GM23338 (cell line): ENCODE data around the gene CALY. TPM values are rescaled to one million over a fixed set of nuclear protein-coding genes. Genes with fewer than 3 reads are reported as not detected.

Experiments
- ATAC-seq: fragments of 200-7000 bp; cut with Tn5 transposase; 3 replicates; pipeline ENCODE4 v1.9.1; 2020
- DNase-seq: peaks from one replicate; pipeline ENCODE4 v3.0.0-alpha.2; 2015; ENCODE audit warnings: low spot score
- H2AFZ ChIP-seq: fragments of 200-600 bp; sonication (generic); 2 replicates; pipeline ENCODE4 v1.8.0; 2016; ENCODE audit warnings: antibody characterized with exemption, mild to moderate bottlenecking, moderate library complexity
- H3F3A ChIP-seq: fragments of 200-600 bp; sonication (generic); replicated peaks from 2 replicates; pipeline ENCODE4 v1.8.0; 2017; ENCODE audit warnings: antibody characterized with exemption, mixed run types, low read depth
- H3K27ac ChIP-seq: fragments of 200-600 bp; sonication (generic); 2 replicates; pipeline ENCODE4 v1.6.1; 2016; ENCODE audit warnings: low read depth
- H3K27me3 ChIP-seq: fragments of 200-600 bp; sonication (generic); 2 replicates; pipeline ENCODE4 v1.8.0; 2016; ENCODE audit warnings: mild to moderate bottlenecking, mixed run types, moderate library complexity; ENCODE audit not compliant: insufficient read depth
- H3K36me3 ChIP-seq: fragments of 200-600 bp; sonication (generic); 2 replicates; pipeline ENCODE4 v1.8.0; 2016; ENCODE audit warnings: mild to moderate bottlenecking; ENCODE audit not compliant: insufficient read depth
- H3K4me1 ChIP-seq: fragments of 200-600 bp; sonication (generic); 2 replicates; pipeline ENCODE4 v1.8.0; 2016; ENCODE audit warnings: mild to moderate bottlenecking, moderate library complexity; ENCODE audit not compliant: insufficient read depth
- H3K4me2 ChIP-seq: fragments of 200-600 bp; sonication (generic); 2 replicates; pipeline ENCODE4 v1.7.1; 2017; ENCODE audit warnings: mixed run types
- H3K4me3 ChIP-seq: fragments of 200-600 bp; sonication (generic); 2 replicates; pipeline ENCODE4 v1.6.1; 2016; ENCODE audit warnings: mixed run types
- H3K79me2 ChIP-seq: fragments of 200-600 bp; sonication (generic); replicated peaks from 2 replicates; pipeline ENCODE4 v1.8.0; 2017; ENCODE audit warnings: mild to moderate bottlenecking; ENCODE audit not compliant: insufficient read depth
- H3K9me2 ChIP-seq: fragments of 200-600 bp; sonication (generic); 2 replicates; pipeline ENCODE4 v1.8.0; 2017; ENCODE audit not compliant: insufficient read depth
- H4K20me1 ChIP-seq: fragments of 200-600 bp; sonication (generic); replicated peaks from 2 replicates; pipeline ENCODE4 v1.8.0; 2017; ENCODE audit warnings: mild to moderate bottlenecking; ENCODE audit not compliant: insufficient read depth
- H3K27ac Mint-ChIP-seq: 2 replicates; pipeline ENCODE4 v1.8.0; 2020; ENCODE audit warnings: inconsistent platforms, mild to moderate bottlenecking, moderate library complexity, mixed read lengths
- H3K27me3 Mint-ChIP-seq: 3 replicates; pipeline ENCODE4 v1.8.0; 2022; ENCODE audit warnings: low read depth, mild to moderate bottlenecking, moderate library complexity, mixed read lengths, inconsistent platforms; ENCODE audit not compliant: insufficient read depth, poor library complexity
- H3K36me3 Mint-ChIP-seq: 3 replicates; pipeline ENCODE4 v1.8.0; 2021; ENCODE audit warnings: low read depth, mild to moderate bottlenecking, inconsistent platforms, moderate library complexity, mixed read lengths
- H3K4me1 Mint-ChIP-seq: 3 replicates; pipeline ENCODE4 v1.8.0; 2020; ENCODE audit warnings: mild to moderate bottlenecking, inconsistent platforms, mixed read lengths
- H3K4me3 Mint-ChIP-seq: 3 replicates; pipeline ENCODE4 v1.8.0; 2021; ENCODE audit warnings: moderate library complexity, mild to moderate bottlenecking, inconsistent platforms, mixed read lengths
- H3K9me3 Mint-ChIP-seq: 3 replicates; pipeline ENCODE4 v1.8.0; 2020; ENCODE audit warnings: moderate library complexity, mild to moderate bottlenecking, inconsistent platforms, mixed read lengths
- ETS1 ChIP-seq: IDR thresholded peaks from 2 replicates; pipeline ENCODE4 v1.6.1; 2016; ENCODE audit warnings: antibody characterized with exemption
- EZH2 ChIP-seq: fragments of 200-600 bp; sonication (generic); IDR thresholded peaks from one replicate; pipeline ENCODE4 v1.8.0; 2017; ENCODE audit warnings: antibody characterized with exemption, mild to moderate bottlenecking, low read depth; ENCODE audit not compliant: unreplicated experiment
- EZH2phosphoT487 ChIP-seq: fragments of 200-600 bp; sonication (generic); IDR thresholded peaks from one replicate; pipeline ENCODE4 v1.8.1; 2018; ENCODE audit warnings: antibody characterized with exemption; ENCODE audit not compliant: unreplicated experiment
- JUNB ChIP-seq: IDR thresholded peaks from one replicate; pipeline ENCODE4 v1.6.1; 2016; ENCODE audit warnings: antibody characterized with exemption; ENCODE audit not compliant: unreplicated experiment
- NANOG ChIP-seq: IDR thresholded peaks from 2 replicates; pipeline ENCODE4 v1.6.1; 2016; ENCODE audit warnings: antibody characterized with exemption, borderline replicate concordance
- POLR2AphosphoS5 ChIP-seq: IDR thresholded peaks from 2 replicates; pipeline ENCODE4 v1.6.1; 2016; ENCODE audit warnings: antibody characterized with exemption, low read depth
- REST ChIP-seq: IDR thresholded peaks from one replicate; pipeline ENCODE4 v1.6.1; 2018; ENCODE audit warnings: antibody characterized with exemption; ENCODE audit not compliant: unreplicated experiment
- STAT1 ChIP-seq: IDR thresholded peaks from one replicate; pipeline ENCODE4 v1.6.1; 2016; ENCODE audit warnings: antibody characterized with exemption; ENCODE audit not compliant: unreplicated experiment
- ZNF114 ChIP-seq: fragments of 250-450 bp; sonication (Bioruptor Pico); IDR thresholded peaks from 2 replicates; pipeline ENCODE4 v1.5.0; 2020; ENCODE audit warnings: mild to moderate bottlenecking, moderate library complexity
- ZNF331 ChIP-seq: fragments of 250-450 bp; sonication (Bioruptor Pico); IDR thresholded peaks from 2 replicates; pipeline ENCODE4 v1.5.0; 2020; ENCODE audit warnings: low read depth, mild to moderate bottlenecking, moderate library complexity
- polyA plus RNA-seq: library from polyadenylated mRNA; unstranded; fragments of >200 nt; fragmentation: Nextera tagmentation; extraction: Ambion mirVana; gene quantifications from 2 replicates; pipeline ENCODE4 v1.2.1, GENCODE V29; 2016
- total RNA-seq: library from RNA; depleted of rRNA; stranded (reverse); fragments of >200 nt; shearing (Covaris generic); gene quantifications from 2 replicates; pipeline ENCODE4 v1.2.3, GENCODE V29; 2014

CALY gene
- total and polyA plus RNA-seq, 2 experiments from 2014 or later = 1.0 to 8.0 TPM

GRCh38 chr10:133364645-133365431, 28.1 kb upstream of the CALY start:
- ATAC-seq = no peak
- no peak overlapping the region for H3K4me3 Mint-ChIP-seq
- DNase-seq = no peak
- no peak overlapping the region for H2AFZ ChIP-seq
- no peaks in the 10 kb centered on the region for H3K4me1 ChIP-seq
- H3K27me3 Mint-ChIP-seq = peaks cover 6% of the 10 kb centered on the region
- H3F3A ChIP-seq = no peaks in the 10 kb centered on the region; the same call in 1 of the 2 replicates
- peaks cover 4% of the 10 kb centered on the region; the same call in 1 of the 2 replicates for H4K20me1 ChIP-seq
- TF ChIP-seq REST = no peak
- no peak for TF ChIP-seq ETS1
- no peak for TF ChIP-seq EZH2phosphoT487
- TF ChIP-seq POLR2AphosphoS5 = no peak
- TF ChIP-seq ZNF331 (CRISPR knock-in tag) = no peak
- TF ChIP-seq ZNF114 (CRISPR knock-in tag) = no peak
- TF ChIP-seq STAT1 = no peak
- no peak for TF ChIP-seq NANOG
- TF ChIP-seq EZH2 = no peak
- no peak for TF ChIP-seq JUNB
- no peaks in the 10 kb centered on the region for H3K79me2 ChIP-seq
- peaks cover 63% of the 10 kb centered on the region for H3K36me3 Mint-ChIP-seq
- H3K4me3 ChIP-seq = no peak overlapping the region
- no peaks in the 10 kb centered on the region for H3K36me3 ChIP-seq
- H3K27ac ChIP-seq = no peak overlapping the region
- H3K4me1 Mint-ChIP-seq = no peaks in the 10 kb centered on the region
- H3K27ac Mint-ChIP-seq = no peak overlapping the region
- no peak overlapping the region for H3K4me2 ChIP-seq
- no peaks in the 10 kb centered on the region for H3K9me3 Mint-ChIP-seq
- H3K9me2 ChIP-seq = no peaks in the 10 kb centered on the region
- peaks cover 4% of the 10 kb centered on the region; the same call in 1 of the 2 replicates for H3K27me3 ChIP-seq

- Histone ChIP-seq H2AFZ (no peak overlapping the region), H3K79me2 (no peaks in the 10 kb centered on the region), H3K4me2 (no peak overlapping the region), H3K27ac (no peak overlapping the region), H4K20me1 (no peaks in the 10 kb centered on the region; the same call in 1 of the 2 replicates), H3K4me3 (no peak overlapping the region), H3K27me3 (peaks cover 6% of the 10 kb centered on the region; the same call in 1 of the 2 replicates), H3K36me3 (no peaks in the 10 kb centered on the region), H3K9me2 (no peaks in the 10 kb centered on the region), H3K4me1 (no peaks in the 10 kb centered on the region), H3F3A (no peaks in the 10 kb centered on the region; the same call in 1 of the 2 replicates)
- Mint-ChIP-seq H3K27ac (no peak overlapping the region), H3K4me3 (no peak overlapping the region), H3K27me3 (peaks cover 6% of the 10 kb centered on the region), H3K9me3 (no peaks in the 10 kb centered on the region), H3K4me1 (no peaks in the 10 kb centered on the region), H3K36me3 (peaks cover 48% of the 10 kb centered on the region)
- no peak for ATAC-seq
- no peak for DNase-seq
- TF ChIP-seq ZNF114 (CRISPR knock-in tag) (no peak), ZNF331 (CRISPR knock-in tag) (no peak), STAT1 (no peak), POLR2AphosphoS5 (no peak)
Observed at GRCh38 chr10:133362846-133363245, 26.1 kb upstream of the CALY start.
